Calu3 (cell line): Measurements from ENCODE around the gene CELA3B. TPM values are rescaled to one million over a fixed set of nuclear protein-coding genes. Genes with fewer than 3 reads are reported as not detected.
"Not testable (repeated sequence)": the region's sequence is repeated elsewhere in the genome, so short reads cannot be mapped to it uniquely, and the experiment has no call there.

Experiments used
- Bru-seq: library from RNA; stranded (reverse); fragments of 400-500 nt; gene quantifications from one replicate; lab custom pipeline; 2021; lab: Mats Ljungman, UMichigan
- BruChase-seq, 2 experiments: library from RNA; stranded (reverse); fragments of 400-500 nt; gene quantifications; one replicate each; lab custom pipeline; 2021; lab: Mats Ljungman, UMichigan
- BruUV-seq: library from RNA; stranded (reverse); fragments of 400-500 nt; replicated peaks from 2 replicates; lab custom pipeline; 2021; lab: Mats Ljungman, UMichigan
- CTCF ChIA-PET: fragments of 300-600 bp; sonication (Branson Sonifier 250); formaldehyde crosslinking; loops from one replicate; lab custom pipeline; 2022; ENCODE audit warnings: antibody characterized with exemption; lab: Charles Lee
- DNase-seq: peaks from one replicate; pipeline ENCODE4 v3.0.0; 2022
- H3K27ac Mint-ChIP-seq: one replicate; pipeline ENCODE4 v1.8.0; 2022; ENCODE audit warnings: mixed read lengths; ENCODE audit not compliant: unreplicated experiment
- H3K27me3 Mint-ChIP-seq: one replicate; pipeline ENCODE4 v1.8.0; 2022; ENCODE audit warnings: mixed read lengths; ENCODE audit not compliant: unreplicated experiment
- H3K36me3 Mint-ChIP-seq: one replicate; pipeline ENCODE4 v1.8.0; 2022; ENCODE audit warnings: mild to moderate bottlenecking, moderate library complexity, mixed read lengths; ENCODE audit not compliant: insufficient read depth, unreplicated experiment
- H3K4me1 Mint-ChIP-seq: one replicate; pipeline ENCODE4 v1.8.0; 2022; ENCODE audit warnings: mild to moderate bottlenecking, low read depth, mixed read lengths; ENCODE audit not compliant: unreplicated experiment
- H3K4me3 Mint-ChIP-seq: one replicate; pipeline ENCODE4 v1.8.0; 2022; ENCODE audit warnings: mild to moderate bottlenecking, low read depth, moderate library complexity, mixed read lengths; ENCODE audit not compliant: unreplicated experiment
- H3K9me3 Mint-ChIP-seq: one replicate; pipeline ENCODE4 v1.8.0; 2022; ENCODE audit warnings: low read depth, mixed read lengths; ENCODE audit not compliant: unreplicated experiment
- intact Hi-C: fragments of 100-400 bp; cut with micrococcal nuclease; formaldehyde crosslinking; loops from one replicate; pipeline ENCODE4 v1.10.0; 2022; ENCODE audit not compliant: unreplicated experiment
- long read RNA-seq: library from polyadenylated mRNA; stranded (forward); transcript quantifications from one replicate; pipeline ENCODE4 v2.0.0, GENCODE V29; 2022
- total RNA-seq: library from RNA; stranded (reverse); gene quantifications from 2 replicates; pipeline ENCODE4 v1.2.3, GENCODE V29; 2022
- TF ChIP-seq, protein P1 (sequence below): fragments of 200-600 bp; IDR thresholded peaks from one replicate; pipeline ENCODE4 v1.8.0; 2022; ENCODE audit warnings: antibody characterized with exemption; ENCODE audit not compliant: unreplicated experiment

CELA3B gene
- total RNA-seq (not detected in 2 replicates), Bru-seq, nascent RNA (not detected), BruChase-seq, experiment 1, labeled RNA remaining after a 6-hour chase (not detected), BruChase-seq, experiment 2, labeled RNA remaining after a 2-hour chase (not detected)
- long read RNA-seq, partial matches to known transcripts, result 0 of 1 reads
- long read RNA-seq, other reads (novel, unspliced or antisense), result 1 of 1 reads

- H3K4me3 Mint-ChIP-seq, intact Hi-C loops, H3K4me1 Mint-ChIP-seq, CTCF ChIA-PET, H3K27me3 Mint-ChIP-seq, DNase-seq, H3K9me3 Mint-ChIP-seq, BruUV-seq: not testable (repeated sequence)
- Mint-ChIP-seq H3K36me3 (peaks cover 15% of the 10 kb centered on the region), H3K27ac (peak within 1 kb of the TSS; percentile 22)
Observed at GRCh38 chr1:21976703-21977239, at the start of gene CELA3B. TSS of gene CELA3B (plus strand) at chr1:21977022. CDS start at chr1:21977040, 18 bp downstream.

GRCh38 chr1:21927533-21928237 lies 49.1 kb upstream of the CELA3B start:
- no TSS peak for BruUV-seq
- Mint-ChIP-seq H3K9me3 (no peaks in the 10 kb centered on the region), H3K4me3 (no peak overlapping the region), H3K36me3 (peaks cover 73% of the 10 kb centered on the region), H3K27ac (no peak overlapping the region), H3K27me3 (no peaks in the 10 kb centered on the region), H3K4me1 (peaks cover 61% of the 10 kb centered on the region)
- peak; percentile 41 for DNase-seq
- intact Hi-C loops, result no loop called here
- TF ChIP-seq, protein P1, sequence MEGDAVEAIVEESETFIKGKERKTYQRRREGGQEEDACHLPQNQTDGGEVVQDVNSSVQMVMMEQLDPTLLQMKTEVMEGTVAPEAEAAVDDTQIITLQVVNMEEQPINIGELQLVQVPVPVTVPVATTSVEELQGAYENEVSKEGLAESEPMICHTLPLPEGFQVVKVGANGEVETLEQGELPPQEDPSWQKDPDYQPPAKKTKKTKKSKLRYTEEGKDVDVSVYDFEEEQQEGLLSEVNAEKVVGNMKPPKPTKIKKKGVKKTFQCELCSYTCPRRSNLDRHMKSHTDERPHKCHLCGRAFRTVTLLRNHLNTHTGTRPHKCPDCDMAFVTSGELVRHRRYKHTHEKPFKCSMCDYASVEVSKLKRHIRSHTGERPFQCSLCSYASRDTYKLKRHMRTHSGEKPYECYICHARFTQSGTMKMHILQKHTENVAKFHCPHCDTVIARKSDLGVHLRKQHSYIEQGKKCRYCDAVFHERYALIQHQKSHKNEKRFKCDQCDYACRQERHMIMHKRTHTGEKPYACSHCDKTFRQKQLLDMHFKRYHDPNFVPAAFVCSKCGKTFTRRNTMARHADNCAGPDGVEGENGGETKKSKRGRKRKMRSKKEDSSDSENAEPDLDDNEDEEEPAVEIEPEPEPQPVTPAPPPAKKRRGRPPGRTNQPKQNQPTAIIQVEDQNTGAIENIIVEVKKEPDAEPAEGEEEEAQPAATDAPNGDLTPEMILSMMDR, result no peak
- CTCF ChIA-PET, result no interaction called here

DNA sequence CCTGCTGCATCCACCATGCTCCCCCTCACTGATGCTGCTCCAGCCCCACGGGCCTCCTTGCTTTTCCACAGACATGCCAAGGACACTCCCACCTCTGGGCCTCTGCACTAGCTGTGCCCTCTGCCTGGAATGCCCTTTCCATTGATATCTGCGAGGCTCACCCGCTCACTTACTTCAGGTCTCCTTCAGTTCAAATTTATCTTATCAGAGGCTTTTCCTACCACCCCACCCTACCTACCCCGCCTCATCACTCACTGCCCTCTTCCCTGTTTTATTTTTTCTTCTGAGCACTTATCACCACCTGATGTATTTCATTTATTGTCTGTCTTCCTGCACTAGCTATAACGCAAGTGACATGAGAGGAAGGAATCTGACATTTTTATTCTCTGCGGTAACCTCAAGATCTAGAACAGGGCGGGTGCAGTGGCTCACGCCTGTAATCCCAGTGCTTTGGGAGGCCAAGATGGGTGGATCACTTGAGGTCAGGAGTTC lies 46.7 kb upstream of the CELA3B start:
- no peak for DNase-seq
- H3K4me3 Mint-ChIP-seq, result peak overlapping the region; percentile 47
- BruUV-seq, result no TSS peak
- CTCF ChIA-PET, result no interaction called here
- peak overlapping the region; percentile 89 for H3K27ac Mint-ChIP-seq
- H3K36me3 Mint-ChIP-seq, result peaks cover 82% of the 10 kb centered on the region
- TF ChIP-seq, protein P1, result no peak
- no peaks in the 10 kb centered on the region for H3K27me3 Mint-ChIP-seq
- intact Hi-C loops, result no loop called here
- no peaks in the 10 kb centered on the region for H3K9me3 Mint-ChIP-seq
- peaks cover 52% of the 10 kb centered on the region for H3K4me1 Mint-ChIP-seq

DNA sequence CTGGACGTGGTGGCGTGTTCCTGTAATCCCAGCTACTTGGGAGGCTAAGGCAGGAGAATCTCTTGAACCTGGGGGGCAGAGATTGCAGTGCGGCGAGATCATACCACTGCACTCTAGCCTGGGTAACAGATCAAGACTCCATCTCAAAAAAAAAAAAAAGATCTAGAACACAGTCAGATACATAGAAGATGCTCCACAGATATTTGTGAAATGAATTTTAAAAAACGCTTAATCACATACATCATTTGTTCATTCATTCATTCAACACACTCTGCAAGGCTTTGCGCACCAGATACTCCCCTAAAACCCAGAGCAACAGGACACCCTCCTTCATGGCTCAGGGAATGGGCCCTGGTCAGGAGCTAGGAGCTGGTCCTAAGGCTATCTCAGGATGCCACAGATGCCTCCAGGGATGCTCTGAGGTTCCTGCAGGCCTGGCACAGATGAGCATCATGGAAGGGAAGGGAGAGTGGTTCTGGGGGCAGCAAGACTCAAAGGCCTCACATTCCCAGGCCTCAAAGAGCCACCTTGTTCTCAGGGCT lies 46.1 kb upstream of the CELA3B start:
- CTCF ChIA-PET, result no interaction called here
- Mint-ChIP-seq H3K36me3 (peaks cover 82% of the 10 kb centered on the region), H3K9me3 (no peaks in the 10 kb centered on the region), H3K4me3 (peak overlapping the region; percentile 88), H3K4me1 (peaks cover 57% of the 10 kb centered on the region), H3K27ac (peak overlapping the region; percentile 89), H3K27me3 (no peaks in the 10 kb centered on the region)
- TF ChIP-seq, protein P1, result no peak
- DNase-seq, result no peak
- no TSS peak for BruUV-seq
- intact Hi-C loops, result no loop called here
